Activated naive CD4-positive, alpha-beta T cell treated with anti-CD3 and anti-CD28 coated beads, Interleukin-2, amount 50 U/mL, for 24 hours (primary cell): ENCODE results near the gene PRPSAP1.

ENCODE experiments used
- H3K27ac Mint-ChIP-seq: one replicate; pipeline ENCODE4 v1.8.0; 2021; ENCODE audit warnings: mild to moderate bottlenecking, mixed read lengths
- H3K27me3 Mint-ChIP-seq: one replicate; pipeline ENCODE4 v1.8.0; 2021; ENCODE audit warnings: mixed read lengths
- H3K36me3 Mint-ChIP-seq: one replicate; pipeline ENCODE4 v1.8.0; 2021; ENCODE audit warnings: mixed read lengths
- H3K4me1 Mint-ChIP-seq: one replicate; pipeline ENCODE4 v1.8.0; 2021; ENCODE audit warnings: mixed read lengths
- H3K4me3 Mint-ChIP-seq: one replicate; pipeline ENCODE4 v1.8.0; 2021; ENCODE audit warnings: mild to moderate bottlenecking, mixed read lengths
- H3K9me3 Mint-ChIP-seq: one replicate; pipeline ENCODE4 v1.8.0; 2021; ENCODE audit warnings: mixed read lengths

PRPSAP1 gene

GRCh38 chr17:76281573-76282371 is 71.9 kb downstream of the PRPSAP1 start:
- no peaks in the 10 kb centered on the region for H3K36me3 Mint-ChIP-seq
- H3K4me3 Mint-ChIP-seq = no peak overlapping the region
- H3K9me3 Mint-ChIP-seq = no peaks in the 10 kb centered on the region
- no peak overlapping the region for H3K27ac Mint-ChIP-seq
- peaks cover 11% of the 10 kb centered on the region for H3K4me1 Mint-ChIP-seq
- no peaks in the 10 kb centered on the region for H3K27me3 Mint-ChIP-seq

DNA sequence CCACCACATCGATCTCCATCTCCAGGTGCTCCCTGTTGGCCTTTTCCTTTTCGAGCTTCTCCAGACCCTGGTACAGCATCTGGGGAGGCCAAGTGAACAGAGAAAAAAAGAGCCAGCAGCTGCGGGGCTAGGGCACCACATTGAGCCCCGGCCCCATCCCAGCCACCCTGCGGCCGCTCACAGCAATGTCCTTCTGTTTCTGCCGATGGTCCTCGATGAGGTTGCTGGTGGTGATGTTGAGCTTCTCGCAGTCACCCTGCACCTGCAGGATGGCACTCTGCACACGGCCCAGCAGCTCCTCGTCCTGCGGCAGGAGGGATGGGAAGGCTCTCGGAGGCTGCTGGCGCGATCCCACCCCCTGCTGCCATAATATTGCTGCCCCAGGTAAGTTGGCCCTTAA is 73.1 kb downstream of the PRPSAP1 start:
- no peaks in the 10 kb centered on the region for H3K9me3 Mint-ChIP-seq

GRCh38 chr17:76279742-76280287 is 73.9 kb downstream of the PRPSAP1 start:
- peaks cover 25% of the 10 kb centered on the region for H3K4me1 Mint-ChIP-seq
- H3K27ac Mint-ChIP-seq = no peak overlapping the region
- H3K27me3 Mint-ChIP-seq = no peaks in the 10 kb centered on the region
- no peaks in the 10 kb centered on the region for H3K36me3 Mint-ChIP-seq
- no peaks in the 10 kb centered on the region for H3K9me3 Mint-ChIP-seq
- H3K4me3 Mint-ChIP-seq = no peak overlapping the region

More for the DNA sequence above, 73.1 kb downstream of the PRPSAP1 start:
- Mint-ChIP-seq H3K27ac (no peak overlapping the region), H3K4me1 (peaks cover 19% of the 10 kb centered on the region), H3K27me3 (no peaks in the 10 kb centered on the region), H3K4me3 (no peak overlapping the region), H3K36me3 (no peaks in the 10 kb centered on the region)

DNA sequence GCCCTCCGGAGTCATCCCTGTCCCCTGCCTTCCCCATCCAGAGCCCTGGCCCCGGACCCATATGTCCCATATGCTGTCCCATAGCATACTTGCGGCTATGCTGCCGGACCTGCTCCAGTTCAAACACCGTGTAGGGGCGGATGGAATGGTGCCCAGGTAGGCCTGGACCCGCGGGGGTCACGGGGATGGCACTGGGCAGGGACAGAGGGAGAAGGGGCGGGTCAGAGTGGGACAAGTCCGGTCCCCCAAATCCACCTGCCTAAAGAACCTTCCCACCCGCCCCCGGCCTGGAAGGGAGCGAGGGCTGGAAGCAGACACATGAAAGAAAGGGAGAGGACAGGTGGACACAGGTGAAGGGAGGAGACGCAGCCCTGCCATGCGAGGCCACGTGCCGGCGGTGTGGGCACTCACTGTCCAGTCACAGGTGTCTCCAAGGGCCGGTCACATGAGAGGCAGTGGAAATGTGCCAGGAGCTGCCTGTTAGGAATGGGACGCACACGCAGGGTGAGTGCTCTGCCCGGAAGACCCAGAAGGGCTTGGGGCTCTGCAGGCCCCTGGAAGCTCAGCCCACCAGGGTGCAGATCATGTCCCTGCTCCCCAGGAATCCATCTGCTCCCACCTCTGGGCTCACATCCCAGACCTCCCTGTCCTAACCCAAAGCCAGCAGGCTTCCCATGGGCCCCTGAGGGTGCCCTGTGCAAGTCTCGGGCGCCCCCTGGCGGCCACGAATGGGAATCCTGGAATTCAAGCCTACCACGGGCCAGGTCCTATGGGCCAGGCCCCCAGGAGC is 74.6 kb downstream of the PRPSAP1 start:
- Mint-ChIP-seq H3K27ac (peak overlapping the region; percentile 30), H3K4me1 (peaks cover 31% of the 10 kb centered on the region), H3K4me3 (no peak overlapping the region), H3K36me3 (no peaks in the 10 kb centered on the region), H3K9me3 (no peaks in the 10 kb centered on the region), H3K27me3 (no peaks in the 10 kb centered on the region)

DNA sequence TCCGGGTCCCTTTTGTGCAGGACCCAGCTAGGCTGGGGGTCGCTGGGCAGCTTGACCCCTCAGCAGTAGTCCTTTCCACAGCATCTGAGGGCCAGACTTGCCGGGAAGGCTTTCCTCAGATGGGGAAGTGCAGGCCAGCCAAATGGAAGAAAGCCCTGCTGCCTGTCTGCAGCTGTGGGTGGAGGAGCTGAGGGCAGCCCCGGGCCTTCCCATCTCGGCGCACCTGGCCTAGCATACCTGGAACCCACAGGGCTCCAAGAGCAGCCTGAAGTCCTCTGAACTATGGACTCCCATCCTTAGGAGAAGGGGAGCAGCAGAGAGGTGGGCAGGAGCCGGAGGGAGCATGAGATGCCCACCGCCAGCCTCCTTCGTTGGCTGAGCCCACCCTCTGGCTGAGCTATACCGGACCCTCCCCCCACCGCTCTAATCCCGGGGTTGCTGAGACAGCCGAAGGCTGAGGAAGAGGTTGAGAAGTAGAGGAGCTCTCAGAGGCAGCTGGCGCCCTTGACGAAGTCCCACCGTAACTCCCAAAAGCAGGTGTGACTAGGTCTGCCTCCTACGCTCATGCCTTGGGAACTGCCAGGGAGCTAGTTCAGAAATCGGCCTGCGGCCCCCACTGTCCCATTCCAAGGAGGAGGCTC is 75.3 kb downstream of the PRPSAP1 start:
- Mint-ChIP-seq H3K27ac (no peak overlapping the region), H3K4me3 (no peak overlapping the region), H3K9me3 (no peaks in the 10 kb centered on the region), H3K27me3 (no peaks in the 10 kb centered on the region), H3K36me3 (no peaks in the 10 kb centered on the region), H3K4me1 (peaks cover 36% of the 10 kb centered on the region)

DNA sequence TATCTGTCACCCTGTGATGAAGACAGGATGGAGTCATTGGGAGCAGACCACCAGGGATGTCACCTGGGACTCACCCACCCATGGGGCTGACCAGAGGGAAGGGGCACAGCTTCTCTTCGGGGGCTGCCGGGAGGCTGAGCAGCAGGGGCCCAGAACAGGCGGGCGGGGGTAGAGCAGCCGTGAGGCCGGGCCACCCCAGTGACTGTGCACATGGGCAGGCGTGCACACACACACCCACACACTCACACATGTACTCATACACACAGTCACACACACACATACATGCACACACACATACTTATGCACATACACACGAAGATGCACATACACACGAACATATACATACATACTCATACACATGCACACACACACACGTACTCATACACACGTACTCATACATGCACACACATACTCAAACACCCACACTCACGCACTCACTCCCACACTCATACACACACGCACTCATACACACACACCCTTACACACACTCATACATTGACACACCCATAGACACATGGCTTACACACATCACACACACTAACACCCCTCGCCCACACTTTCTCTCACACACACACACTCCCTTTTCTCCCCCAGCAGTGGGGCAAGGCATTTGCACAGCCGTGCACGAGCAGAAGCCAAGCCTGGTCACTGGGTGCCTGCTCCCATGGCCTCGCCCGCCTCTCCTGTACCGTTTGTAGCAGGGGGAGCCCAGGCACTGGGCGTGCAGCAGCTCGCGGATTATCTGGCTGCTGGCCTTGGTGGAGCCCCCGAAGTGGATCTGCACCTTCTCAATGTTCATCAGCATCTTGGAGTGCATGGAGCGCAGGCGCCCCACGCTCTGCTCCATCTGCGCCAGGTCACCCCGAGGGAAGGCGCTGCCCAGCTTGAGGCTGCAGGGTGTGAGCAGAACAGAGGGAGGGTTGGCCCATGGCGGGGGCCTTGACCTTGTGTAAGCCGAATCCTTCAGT is 76.1 kb downstream of the PRPSAP1 start:
- Mint-ChIP-seq H3K36me3 (no peaks in the 10 kb centered on the region), H3K4me3 (no peak overlapping the region), H3K9me3 (no peaks in the 10 kb centered on the region), H3K4me1 (peaks cover 43% of the 10 kb centered on the region), H3K27ac (peak overlapping the region; percentile 20), H3K27me3 (no peaks in the 10 kb centered on the region)

DNA sequence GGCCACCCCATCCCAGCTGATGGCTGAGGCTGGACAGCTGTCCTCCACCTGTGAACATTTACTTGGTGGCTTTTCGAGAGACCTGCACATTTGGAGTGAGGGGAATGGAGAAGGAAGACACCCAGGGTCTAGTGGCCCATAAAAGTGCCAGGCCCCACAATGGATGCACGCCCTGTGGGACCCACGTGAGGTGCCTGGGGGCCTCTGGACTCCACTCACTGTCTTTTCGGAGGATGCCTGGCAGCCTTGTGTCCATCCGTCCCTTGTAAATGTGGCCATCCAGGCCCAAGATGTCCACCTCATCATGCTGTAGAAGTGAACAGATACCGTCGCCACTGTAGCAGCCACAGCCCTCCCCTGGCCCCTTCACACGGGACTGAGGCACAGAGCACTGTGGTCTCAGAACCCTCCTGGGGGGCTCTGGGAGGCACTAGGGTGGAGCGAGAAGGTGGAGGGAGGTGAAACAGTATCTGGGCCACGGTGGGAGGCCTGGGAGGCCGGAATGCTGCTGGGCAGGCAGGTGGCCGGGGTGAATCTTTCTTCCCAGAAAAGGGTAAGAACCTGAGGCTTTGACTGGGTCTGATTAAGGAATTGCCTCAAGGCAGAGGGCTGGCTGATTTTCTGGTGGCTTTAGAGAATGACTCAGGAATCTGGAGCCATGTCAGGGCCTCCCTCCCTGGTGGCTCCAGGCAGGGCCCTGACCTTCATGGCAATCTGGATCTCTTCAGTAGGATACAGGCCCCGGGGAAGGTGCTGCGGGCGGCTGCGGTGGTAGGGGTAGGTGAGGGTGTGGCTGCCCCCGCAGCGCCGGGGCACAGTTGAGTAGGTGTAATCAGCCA is 77.0 kb downstream of the PRPSAP1 start:
- Mint-ChIP-seq H3K4me3 (no peak overlapping the region), H3K36me3 (no peaks in the 10 kb centered on the region), H3K9me3 (no peaks in the 10 kb centered on the region), H3K4me1 (peaks cover 43% of the 10 kb centered on the region), H3K27ac (no peak overlapping the region), H3K27me3 (no peaks in the 10 kb centered on the region)

DNA sequence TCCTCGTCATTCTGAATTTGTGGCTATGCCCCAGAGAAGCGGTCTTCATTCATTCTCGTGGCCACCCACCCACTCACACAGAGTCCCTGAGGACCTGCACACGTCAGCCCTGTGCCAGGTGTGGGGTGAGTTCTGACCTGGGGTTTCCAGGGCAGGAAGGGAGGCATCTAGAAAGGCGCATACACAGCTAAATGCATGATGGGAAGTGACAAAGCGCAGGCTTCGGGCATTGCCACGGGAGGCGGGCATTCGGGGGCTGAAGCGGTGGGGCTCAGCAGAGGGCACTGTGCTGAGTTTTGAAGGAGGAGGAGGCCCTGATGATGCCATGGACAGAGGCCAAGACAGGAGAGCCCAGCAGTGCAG is 77.7 kb downstream of the PRPSAP1 start:
- peaks cover 46% of the 10 kb centered on the region for H3K4me1 Mint-ChIP-seq
- no peaks in the 10 kb centered on the region for H3K27me3 Mint-ChIP-seq
- H3K36me3 Mint-ChIP-seq = no peaks in the 10 kb centered on the region
- no peak overlapping the region for H3K4me3 Mint-ChIP-seq
- no peak overlapping the region for H3K27ac Mint-ChIP-seq
- H3K9me3 Mint-ChIP-seq = no peaks in the 10 kb centered on the region

- Mint-ChIP-seq H3K4me3 (no peak overlapping the region), H3K27ac (no peak overlapping the region), H3K9me3 (no peaks in the 10 kb centered on the region), H3K27me3 (no peaks in the 10 kb centered on the region), H3K36me3 (no peaks in the 10 kb centered on the region), H3K4me1 (peaks cover 51% of the 10 kb centered on the region)
Measured at GRCh38 chr17:76275382-76276068, 78.2 kb downstream of the PRPSAP1 start.

- H3K27ac Mint-ChIP-seq = peak overlapping the region; percentile 55
- no peaks in the 10 kb centered on the region for H3K9me3 Mint-ChIP-seq
- no peak overlapping the region for H3K4me3 Mint-ChIP-seq
- H3K27me3 Mint-ChIP-seq = no peaks in the 10 kb centered on the region
- no peaks in the 10 kb centered on the region for H3K36me3 Mint-ChIP-seq
- H3K4me1 Mint-ChIP-seq = peaks cover 59% of the 10 kb centered on the region
Measured at GRCh38 chr17:76274112-76274956, 79.4 kb downstream of the PRPSAP1 start.

DNA sequence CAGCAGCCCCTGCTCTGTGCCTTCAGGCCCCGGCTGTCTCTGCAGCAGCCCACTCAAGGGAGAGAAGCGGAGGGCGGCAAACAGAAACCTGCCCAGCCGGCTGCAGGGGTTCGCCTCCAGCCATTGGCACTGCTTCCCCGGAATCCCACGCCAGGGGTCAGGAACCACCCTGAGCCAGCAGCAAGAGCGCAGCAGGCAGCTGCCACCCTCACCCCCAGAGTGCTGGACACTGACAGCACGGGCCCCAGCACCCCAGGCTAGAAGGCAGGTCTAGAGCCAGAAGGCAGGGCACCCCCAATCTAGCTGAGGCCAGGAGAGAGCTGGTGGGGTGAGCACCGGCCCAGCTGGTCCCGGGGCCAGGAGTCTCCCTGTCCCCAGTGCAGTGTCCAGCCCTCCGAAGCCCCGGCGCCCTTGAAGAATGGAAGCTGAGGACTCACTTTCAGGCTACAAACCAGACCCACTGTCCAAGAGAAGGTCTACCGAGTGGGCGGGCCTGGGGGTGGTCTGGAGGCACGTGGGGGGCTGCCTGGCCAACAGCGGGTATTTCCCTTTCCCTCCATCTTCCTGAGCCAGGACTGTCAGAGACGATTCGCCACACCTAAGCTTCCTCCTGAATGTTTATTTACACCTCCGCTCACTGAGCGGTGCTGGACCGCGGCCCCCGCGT is 80.1 kb downstream of the PRPSAP1 start:
- Mint-ChIP-seq H3K4me3 (peak overlapping the region; percentile 75), H3K9me3 (no peaks in the 10 kb centered on the region), H3K27ac (no peak overlapping the region), H3K4me1 (peaks cover 60% of the 10 kb centered on the region), H3K27me3 (no peaks in the 10 kb centered on the region), H3K36me3 (no peaks in the 10 kb centered on the region)

- Mint-ChIP-seq H3K36me3 (peaks cover 4% of the 10 kb centered on the region), H3K4me3 (peak overlapping the region; percentile 75), H3K9me3 (no peaks in the 10 kb centered on the region), H3K27me3 (no peaks in the 10 kb centered on the region), H3K27ac (peak overlapping the region; percentile 86), H3K4me1 (peaks cover 64% of the 10 kb centered on the region)
Measured at GRCh38 chr17:76272541-76273444, 80.9 kb downstream of the PRPSAP1 start.
